GM19463 (cell line): ENCODE results near the gene IL34.

Source experiments
- ATAC-seq: cut with Tn5 transposase; IDR thresholded peaks from one replicate; pipeline ENCODE4 v1.9.1; 2021; ENCODE audit warnings: mild to moderate bottlenecking, moderate library complexity; ENCODE audit not compliant: unreplicated experiment

The IL34 gene

DNA sequence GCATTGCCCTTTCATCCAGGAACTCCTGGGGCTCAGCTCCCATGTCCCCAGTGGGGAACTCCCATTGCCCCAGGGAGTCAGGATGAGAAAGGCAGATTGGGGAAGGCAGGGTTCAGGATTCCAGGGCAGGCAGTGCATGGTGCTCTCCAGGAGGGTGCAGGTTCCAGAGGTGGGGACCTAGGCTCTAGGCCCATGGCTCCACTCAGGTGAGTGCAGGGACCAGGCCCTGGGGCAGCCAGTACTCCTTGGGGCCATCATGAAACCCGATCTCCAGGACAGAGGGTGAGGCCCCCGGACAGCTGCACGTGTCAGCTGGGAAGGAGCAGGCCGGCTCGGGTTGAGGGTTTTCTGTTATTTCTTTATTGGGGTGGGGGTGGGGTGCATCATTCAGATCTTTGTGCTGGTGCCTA is 40.7 kb downstream of the IL34 start:
- no peak for ATAC-seq

DNA sequence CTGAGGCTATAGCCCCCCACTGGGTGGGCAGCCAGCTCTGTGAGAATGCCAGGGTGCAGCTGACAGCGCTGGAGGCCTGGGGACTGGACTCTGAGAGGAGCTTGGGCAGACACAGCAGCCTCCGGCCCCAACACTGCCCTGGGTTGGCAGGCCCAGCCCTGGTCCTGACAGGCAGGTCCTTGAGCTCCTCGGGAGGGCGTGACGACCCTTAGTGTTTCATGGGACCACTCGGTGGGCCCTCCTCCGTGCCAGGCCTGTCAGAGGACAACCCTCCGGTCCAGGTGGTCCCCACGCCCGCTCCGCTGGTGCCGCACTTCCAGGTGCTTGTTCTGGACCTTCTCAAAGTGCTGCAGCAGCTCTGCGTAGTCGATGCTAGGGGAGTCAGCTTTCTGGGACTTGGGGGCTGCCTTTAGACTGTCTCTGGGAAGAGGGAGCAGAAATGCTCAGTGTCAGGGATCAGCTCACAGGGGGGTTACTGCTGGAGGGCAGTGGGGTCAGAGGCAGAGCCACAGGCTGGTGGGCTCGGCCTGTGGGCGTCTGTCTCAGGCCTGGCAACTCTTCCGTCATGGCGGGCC is 41.4 kb downstream of the IL34 start:
- ATAC-seq: no peak

DNA sequence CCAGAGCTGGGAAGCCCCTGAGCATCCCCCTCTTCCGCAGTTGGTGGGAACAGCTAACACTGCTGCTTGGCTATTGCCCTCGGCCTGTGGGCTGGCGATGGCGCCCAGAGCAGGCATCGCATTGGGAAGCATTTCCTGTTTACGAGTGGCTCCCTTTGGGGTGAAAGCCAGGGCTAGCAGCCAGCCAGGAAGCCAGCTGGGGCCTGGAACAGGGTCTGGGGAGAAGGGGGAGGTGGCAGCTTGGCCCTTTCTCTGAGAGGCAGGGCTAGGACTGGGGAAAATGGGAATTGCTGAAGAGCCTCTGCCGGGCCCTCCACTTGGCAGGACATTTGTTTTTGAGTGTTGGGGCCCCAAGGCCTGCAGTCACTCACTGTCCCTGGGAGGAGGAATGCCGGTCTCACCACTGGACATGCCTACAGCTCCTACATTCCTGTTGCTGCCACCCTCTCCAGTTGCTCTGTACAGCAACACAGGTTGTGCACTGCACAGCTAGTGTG is 41.9 kb downstream of the IL34 start:
- ATAC-seq: no peak

DNA sequence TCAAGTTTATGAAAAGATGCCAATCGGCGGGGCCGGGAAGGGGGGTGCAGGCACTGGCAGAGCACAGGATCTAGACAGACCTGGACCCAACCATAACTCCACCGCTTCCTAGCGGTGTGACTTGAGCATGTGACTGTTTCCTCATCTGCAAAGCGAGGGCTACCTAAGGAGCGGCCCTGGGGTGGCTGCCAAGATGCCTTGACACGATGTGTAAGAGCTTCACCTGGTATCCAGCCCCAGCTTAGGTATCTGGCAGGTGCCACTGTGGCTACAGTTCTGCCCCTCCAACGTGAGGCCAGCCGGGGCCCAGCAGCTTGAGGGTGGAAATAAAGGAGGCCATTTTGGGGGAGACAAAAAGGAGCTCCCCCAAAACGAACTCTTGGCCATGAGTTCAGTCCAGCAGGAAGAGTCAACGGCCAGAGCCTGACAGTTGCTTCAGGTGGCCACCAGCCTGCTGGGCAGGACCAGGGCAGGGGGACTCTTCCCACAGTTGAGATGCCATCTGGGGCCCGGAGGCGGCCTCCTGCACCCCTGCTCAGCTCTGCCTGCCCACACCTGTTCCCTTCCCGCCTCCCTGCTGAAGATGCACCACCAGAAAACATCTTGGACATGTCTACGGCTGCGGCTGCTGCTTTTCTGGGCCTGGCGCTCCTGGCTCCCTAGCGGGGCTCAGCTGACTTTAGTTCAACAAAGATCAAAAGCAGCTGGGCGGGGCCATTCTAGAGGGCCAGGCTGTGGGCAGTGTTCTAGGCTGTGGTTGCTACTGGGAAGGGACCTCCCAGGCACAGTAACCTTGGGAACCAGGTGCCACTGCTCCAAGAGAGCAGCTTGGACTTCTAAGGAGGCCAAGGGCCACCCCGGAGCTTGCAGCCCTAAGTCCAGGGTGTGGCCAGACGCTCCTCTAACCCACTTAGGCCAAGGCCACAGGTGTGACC is 42.9 kb downstream of the IL34 start:
- ATAC-seq: no peak

DNA sequence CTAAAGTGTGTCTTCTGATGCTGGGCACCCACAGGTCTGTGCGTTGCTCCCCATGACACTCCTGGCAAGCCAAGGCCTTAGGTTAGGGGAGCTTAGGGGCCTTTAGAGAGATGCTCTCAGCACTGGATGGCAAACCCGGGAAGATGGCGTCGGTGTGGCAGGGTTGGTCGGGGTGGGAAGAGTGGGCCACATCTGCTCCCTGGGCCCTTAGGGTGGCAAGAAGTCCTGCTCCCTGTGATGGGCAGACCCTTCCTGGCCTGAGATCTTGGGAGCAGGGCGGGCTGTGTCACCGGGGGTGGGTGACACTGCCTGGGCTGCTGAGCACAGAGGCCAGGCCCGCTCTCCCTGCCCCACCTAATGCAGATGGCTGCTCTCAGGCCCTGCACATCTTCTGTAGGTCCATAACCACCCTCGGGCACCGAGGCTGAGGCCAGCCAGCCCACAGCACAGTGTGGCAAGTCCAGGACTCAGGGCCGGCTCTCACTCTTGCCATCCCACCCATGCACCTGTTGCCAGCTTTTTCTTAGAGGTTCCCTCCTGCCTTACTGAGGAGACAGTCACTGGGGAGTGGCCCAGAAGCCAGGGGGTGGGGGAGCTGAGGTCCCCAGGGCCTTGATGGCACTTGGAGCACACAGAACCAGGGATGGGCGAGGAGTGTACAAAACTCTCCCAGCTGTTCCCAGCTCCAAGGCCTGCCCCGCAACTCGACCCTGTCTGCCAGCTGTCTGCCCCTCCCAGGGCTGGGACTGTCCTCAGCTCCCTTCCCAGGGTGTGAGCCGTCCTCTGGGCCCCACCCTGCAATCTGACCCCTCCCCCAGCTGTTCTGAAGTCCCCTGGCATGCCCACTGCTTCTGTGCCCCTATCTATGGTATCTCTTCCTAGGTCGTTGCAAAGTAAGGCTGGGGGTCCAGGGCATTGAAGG is 43.9 kb downstream of the IL34 start:
- no peak for ATAC-seq

DNA sequence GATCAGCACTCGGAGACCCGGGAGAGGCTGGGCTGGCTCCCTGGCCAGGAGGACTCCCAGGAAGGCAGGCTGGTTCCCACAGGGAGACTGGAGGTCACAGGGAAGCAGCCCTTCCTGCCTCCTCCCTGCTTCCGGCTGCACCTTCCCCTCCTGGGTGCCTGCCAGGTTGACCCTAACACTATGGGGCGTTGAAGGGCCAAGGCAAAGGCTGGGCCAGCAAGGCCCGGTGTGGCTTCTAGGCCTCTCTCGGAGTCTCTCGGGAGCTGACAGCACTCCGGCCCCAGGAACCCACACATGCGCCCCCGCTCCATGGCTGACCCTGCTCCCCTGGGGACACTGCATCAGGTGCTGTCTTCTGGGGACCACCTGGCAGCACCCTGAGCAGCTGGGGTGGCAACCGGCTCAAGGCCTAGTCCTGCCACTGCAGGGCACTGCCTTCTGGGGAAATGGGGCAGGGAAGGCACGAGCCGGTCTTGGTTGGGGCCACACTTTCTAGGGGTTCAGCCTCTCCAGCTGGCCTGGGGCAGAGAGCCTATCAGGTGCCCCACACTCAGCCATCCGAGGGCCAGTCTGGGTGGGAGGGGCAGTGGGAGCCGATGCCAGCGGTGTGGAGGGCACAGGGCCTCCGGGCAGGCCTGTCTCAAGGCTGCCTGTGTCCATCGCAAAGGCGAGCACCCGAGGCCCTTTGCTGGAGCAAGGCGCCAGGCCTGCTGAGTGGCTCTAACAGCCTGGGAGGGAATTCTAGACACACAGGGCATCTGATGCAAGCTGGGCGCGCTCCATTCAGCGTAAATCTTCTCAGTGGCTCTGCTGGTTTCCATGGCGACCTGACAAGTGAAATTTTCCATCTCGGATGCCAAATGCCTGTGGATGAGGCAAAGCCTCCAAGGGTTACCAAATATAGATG is 45.1 kb downstream of the IL34 start:
- no peak for ATAC-seq

DNA sequence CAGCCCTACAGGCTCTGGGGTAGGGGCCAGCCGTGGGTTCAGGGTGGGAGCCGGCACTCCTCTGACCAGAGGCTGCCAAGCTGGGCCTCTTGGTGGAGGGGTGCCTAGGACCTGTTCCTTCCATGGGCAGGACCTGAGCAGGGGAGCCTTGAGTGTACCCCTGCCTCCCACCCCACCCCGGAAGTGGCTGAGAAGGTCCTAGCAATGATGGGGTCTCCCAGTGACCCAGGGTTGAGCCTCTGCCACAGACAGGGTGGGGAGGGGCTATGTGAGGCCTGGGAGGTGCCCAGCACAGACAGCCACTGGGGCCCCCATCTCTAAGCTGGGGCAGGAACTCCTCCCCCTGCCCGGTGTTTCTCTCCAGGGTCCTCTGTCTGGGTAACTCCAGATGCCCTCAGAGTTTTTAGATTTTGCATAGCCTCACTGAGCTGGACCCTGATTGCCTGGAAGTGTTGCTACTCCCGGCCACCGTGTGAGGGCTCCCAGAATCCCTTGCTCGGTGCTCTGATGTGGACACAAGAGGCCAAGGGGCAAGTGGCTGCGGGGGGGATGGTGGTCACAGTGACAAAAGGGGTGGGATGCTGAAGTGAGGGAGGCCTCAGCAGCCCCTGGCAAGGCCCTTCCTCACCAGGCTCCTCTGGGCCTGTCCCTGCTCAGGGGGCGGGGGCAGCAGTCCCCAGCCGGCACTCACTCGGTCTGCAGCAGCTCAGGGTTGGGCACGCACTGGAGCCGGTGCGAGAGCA is 45.9 kb downstream of the IL34 start:
- ATAC-seq: no peak

DNA sequence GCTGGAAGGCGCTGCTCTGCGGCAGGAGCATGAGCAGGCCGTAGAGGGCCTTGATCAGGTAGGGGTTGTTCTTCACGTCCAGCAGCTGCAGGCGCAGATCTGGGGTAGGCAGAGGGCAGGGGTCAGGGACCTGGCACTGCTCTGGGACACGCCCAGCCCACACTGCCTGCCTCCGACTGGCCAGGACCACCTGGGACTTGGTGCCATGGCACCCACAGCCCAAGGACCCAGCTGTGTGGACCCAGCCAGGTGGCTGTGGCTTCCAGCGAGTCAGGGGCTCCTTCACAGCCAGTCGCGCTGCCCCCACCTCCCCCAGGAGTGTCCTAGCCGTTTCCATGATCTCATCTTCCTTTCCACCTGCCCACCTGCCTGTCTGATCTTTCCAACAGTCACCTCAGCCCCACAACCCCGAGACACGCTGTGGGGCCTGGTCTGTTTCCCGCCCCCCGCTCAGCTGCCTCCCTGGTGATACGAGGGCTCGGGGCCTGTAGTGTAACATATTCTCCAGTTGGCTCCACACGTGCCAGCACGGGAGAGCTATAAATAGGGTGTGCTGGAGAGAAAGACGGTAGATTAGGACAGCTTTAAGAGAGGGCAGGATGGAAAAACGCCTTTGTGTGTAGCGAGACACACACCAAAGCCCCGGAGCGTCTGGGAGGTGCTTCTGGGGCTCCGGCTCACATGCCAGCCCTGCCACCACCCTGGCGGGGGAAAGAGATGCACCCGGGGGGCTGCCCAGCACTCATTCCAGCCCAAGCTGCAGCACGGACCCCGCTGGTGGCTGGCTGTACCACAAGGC is 46.7 kb downstream of the IL34 start:
- ATAC-seq: no peak

DNA sequence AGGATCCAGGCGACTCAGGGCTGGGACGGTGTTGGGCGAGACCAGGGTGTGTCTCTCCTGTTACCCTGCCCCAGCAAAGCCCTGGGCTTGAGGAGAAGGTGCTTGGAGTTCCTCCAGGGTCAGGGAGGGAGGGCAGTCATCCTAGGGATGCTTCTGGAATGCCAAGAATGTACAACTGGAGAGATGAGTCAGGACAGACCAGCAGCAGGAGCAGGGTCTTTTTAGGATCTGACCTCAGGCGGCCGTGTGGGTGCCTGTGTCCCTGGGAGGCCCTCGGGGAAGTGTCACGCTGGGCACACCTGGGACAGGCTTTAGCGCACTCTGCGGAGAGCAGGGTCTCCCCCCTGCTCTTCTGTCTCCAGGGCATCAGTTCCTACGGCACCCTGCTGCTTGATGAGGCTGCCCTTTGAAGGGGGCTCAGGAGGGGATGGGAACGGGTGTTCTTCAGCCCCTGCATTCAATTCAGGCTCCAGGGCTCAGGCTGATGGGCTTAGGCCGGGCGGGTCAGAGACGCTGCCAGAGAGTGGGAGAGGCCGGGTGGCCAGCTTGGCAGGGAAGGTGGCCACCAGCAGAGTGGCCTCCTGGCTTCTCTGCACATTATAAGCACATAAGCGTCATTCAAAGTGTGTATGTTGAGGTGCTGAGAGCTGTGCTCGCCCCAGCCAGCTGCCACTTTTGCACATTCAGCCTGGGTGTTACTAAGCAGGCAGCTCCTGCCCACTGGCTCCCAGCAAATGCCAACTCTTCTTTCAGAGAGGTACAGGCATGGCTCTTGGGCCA is 47.9 kb downstream of the IL34 start:
- no peak for ATAC-seq

DNA sequence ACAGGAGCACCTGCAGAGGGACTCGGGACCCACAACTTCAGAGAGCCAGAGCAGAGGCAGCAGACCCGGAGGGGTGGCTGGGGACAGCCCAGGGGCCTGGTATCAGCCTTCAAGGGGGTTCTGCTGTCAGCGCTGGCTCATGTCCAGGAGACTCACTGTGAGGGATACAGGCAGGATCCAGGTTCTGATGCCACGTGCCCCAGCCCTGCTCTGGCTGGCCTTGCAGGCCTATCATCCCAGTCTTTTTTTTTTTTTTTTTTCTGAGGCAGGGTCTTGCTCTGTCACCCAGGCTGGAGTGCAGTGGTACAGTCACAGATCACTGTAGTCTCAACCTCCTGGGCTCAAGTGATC is 48.5 kb downstream of the IL34 start:
- ATAC-seq: no peak

DNA sequence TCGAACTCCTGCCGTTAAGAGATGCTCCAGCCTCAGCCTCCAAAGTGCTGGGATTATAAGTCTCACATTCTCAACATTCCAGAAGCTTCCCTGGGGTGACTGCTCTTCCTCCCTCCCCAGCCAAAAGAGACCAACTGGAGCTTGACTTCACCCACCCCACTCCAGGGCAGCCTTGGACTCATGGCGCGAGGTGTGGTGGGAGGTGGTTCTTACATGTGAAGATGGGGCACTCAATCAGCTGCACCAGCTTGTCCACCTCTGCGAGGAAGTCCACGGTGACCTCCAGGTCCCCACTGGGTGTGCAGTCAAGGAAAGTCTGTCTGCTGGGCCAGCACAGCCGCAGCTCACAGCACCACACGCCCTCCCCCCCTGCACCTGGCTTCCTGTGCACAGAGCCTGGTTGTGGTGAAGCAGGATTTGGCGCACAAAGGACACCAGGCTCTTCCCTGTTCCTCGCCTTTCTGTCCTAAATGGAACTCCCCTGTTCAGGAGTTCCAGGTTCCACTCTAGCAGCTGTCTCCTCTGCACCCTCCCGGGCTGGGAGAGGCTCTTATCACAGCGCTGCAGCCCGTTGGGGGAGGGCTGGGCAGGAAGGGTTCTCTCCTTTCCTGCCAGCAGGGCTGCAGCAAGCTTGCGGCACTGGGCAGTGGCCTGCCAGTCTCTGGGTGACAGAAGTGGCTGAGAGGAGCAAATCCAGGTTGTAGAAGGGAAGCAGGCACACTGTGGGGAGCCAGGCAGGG is 49.1 kb downstream of the IL34 start:
- ATAC-seq: no peak

DNA sequence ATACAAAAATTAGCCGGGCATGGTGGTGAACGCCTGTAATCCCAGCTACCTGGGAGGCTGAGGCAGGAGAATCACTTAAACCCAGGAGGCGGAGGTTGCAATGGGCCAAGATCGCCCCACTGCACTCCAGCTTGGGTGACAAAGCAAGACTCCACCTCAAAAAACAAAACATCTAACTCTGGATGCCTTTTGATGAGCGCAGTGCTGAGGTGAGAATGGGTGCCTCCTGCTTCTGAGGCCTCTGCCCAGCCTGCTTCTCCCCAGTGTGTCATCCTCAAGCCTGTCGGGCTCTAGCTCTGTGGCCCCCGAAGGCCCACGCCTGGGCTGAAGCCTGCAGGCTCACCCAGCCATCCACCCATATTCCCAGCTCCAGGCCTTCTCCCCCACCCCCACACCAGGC is 50.0 kb downstream of the IL34 start:
- ATAC-seq: no peak

DNA sequence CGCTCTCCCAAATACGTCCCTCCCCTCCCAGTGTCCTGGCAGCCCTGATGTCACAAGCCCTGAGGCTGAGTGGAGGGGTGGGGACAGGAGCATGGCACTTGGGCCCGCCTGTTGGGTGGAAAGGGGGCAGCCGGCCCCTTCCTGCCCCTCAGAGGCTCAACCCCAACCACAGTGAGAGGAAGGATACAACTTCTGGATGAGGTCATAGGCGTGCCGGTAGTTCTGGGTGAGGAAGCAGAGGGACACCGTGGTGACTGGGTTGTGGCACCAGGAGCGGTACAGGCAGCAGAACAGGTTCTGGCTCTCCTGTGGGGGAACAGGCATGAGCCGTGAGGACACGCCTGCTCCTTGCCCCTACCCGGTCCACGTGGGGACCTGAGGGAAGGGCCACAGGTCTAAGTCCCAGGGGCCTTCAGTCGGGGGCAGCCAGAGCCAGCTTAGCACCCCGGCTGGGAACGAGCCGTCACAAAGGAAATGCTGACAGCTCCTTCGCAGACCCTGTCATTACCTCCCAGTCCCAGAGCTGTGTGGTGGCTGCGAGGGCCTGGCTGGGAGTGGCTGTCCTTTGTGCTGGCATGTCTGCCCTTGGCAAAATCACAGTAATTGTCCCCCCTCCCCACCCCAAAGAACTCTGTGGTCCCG is 50.7 kb downstream of the IL34 start:
- no peak for ATAC-seq

DNA sequence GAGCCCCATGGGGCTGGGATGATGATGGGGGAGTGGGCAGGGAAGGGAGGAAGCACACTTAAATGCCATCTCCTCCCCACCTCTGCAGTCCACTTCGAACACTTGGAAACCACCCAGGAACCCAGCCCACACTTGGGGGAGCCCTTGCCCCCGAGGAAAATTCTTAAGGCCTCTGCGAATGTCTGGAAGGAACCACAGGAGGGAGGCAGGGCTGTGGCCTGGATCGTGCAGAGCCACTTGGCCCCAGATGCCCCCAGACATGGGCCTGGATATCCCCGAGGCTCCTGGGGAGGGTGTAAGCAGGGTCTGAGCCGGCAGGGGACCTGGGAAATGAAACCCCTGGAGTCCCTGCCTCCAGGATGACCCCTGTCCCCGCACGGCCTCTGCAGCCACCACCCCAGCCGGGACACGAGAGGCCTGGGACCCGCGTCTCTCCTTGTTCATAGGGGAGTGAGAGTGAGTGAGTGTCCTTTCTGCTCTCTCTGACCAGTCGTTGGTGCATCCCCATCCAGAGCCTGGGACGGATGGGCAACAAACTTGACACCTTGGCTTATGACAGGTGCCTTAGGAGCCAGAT is 51.3 kb downstream of the IL34 start:
- ATAC-seq: no peak

DNA sequence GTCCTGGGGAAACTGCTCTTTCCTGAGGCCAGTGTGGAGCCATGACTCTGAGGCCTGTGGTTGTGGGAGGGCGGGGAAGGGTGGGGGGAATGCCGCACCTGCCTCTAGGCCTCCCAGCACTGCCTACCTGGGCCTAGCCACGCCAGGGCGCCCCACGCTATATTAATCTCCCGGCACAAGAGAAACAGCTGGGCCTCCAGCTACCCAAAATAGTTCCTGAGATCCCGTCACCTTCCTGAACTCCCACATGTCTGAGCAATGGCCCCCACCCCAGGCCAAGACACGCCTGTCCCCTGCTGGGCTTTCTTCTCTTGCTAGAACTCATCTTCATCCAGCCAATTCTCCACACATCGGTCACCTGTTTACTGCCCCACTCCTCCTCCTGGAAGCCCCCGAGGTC is 52.5 kb downstream of the IL34 start:
- ATAC-seq: no peak

DNA sequence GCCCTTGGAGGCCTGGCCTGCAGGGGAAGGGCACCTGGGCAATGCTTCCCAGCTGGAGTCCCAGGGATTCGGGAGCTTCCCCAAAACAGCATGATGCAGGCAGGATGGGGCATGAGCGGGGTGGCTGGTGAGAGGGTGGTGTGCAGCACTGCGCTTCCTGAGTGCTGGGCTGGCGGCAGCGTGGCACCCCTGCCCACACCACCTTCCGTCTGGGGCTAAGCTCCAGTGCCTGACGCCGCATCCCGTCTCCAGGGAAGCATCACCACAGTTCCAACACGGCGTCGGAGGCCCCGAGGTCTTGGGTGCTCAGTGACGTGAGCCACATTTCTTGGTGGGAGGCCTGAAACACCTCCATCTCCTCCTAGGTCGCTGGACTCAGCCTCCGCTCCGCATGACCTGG is 53.3 kb downstream of the IL34 start:
- no peak for ATAC-seq
